Fibroblast of villous mesenchyme (primary cell): Measurements from ENCODE around the gene KCTD17. TPM values are rescaled to one million over a fixed set of nuclear protein-coding genes. Genes with fewer than 3 reads are reported as not detected.

ENCODE experiments used
- DNase-seq: peaks from one replicate; pipeline ENCODE4 v3.0.0-alpha.2; 2010; ENCODE audit warnings: low read depth
- H3K4me3 ChIP-seq: 2 replicates; pipeline ENCODE4 v1.5.1; 2011; ENCODE audit warnings: low read depth, mild to moderate bottlenecking, low read length
- CTCF ChIP-seq: IDR thresholded peaks from 2 replicates; pipeline ENCODE4 v1.5.1; 2012; ENCODE audit warnings: low read depth, mild to moderate bottlenecking, low read length; ENCODE audit not compliant: insufficient read depth
- total RNA-seq: library from RNA; depleted of rRNA; stranded (reverse); fragments of >200 nt; gene quantifications from 2 replicates; pipeline ENCODE4 v1.2.3, GENCODE V29; 2012

KCTD17 gene
- total RNA-seq, 1 donor: 28.9 TPM

GRCh38 chr22:37025500-37026070 lies 26.0 kb upstream of the KCTD17 start:
- no peak for DNase-seq
- TF ChIP-seq CTCF: no peak

GRCh38 chr22:37026325-37026724 lies 25.2 kb upstream of the KCTD17 start:
- no peak overlapping the region for H3K4me3 ChIP-seq
- TF ChIP-seq CTCF: no peak
- DNase-seq: no peak

More at GRCh38 chr22:37025500-37026070, 26.0 kb upstream of the KCTD17 start:
- H3K4me3 ChIP-seq: no peak overlapping the region

GRCh38 chr22:37027556-37027955 lies 24.0 kb upstream of the KCTD17 start:
- no peak for DNase-seq
- no peak for TF ChIP-seq CTCF
- H3K4me3 ChIP-seq: no peak overlapping the region

GRCh38 chr22:37028692-37029674 lies 22.6 kb upstream of the KCTD17 start:
- no peak for TF ChIP-seq CTCF
- H3K4me3 ChIP-seq: no peak overlapping the region
- no peak for DNase-seq

- H3K4me3 ChIP-seq: no peak overlapping the region
- no peak for TF ChIP-seq CTCF
- no peak for DNase-seq
These were observed 20.8 kb upstream of the KCTD17 start for GRCh38 chr22:37030560-37031281.

- H3K4me3 ChIP-seq: no peak overlapping the region
- no peak for TF ChIP-seq CTCF
- DNase-seq: no peak
These were observed 19.4 kb upstream of the KCTD17 start for GRCh38 chr22:37032134-37032534.
